Muscle layer of duodenum (tissue), 2 donors: Measurements from ENCODE around the gene ALS2.

Experiments used
- H3K27ac ChIP-seq: one replicate; pipeline ENCODE4 v1.7.0; 2013; ENCODE audit warnings: mild to moderate bottlenecking, low read length
- H3K27me3 ChIP-seq: one replicate; pipeline ENCODE4 v1.7.0; 2013; ENCODE audit warnings: low read depth, mild to moderate bottlenecking, control low read depth, low read length
- H3K36me3 ChIP-seq, 2 donors: one replicate each; pipeline ENCODE4 v1.7.0; 2013; ENCODE audit warnings: low read length in 2 of 2, control low read depth in 1 of 2, mild to moderate bottlenecking in 1 of 2; ENCODE audit not compliant: insufficient read depth in 2 of 2, control insufficient read depth in 1 of 2
- H3K4me1 ChIP-seq, 2 donors: one replicate each; pipeline ENCODE4 v1.7.0; 2013; ENCODE audit warnings: low read length in 2 of 2, mild to moderate bottlenecking in 2 of 2, control low read depth in 1 of 2, moderate library complexity in 1 of 2; ENCODE audit not compliant: insufficient read depth in 2 of 2, control insufficient read depth in 1 of 2
- H3K4me3 ChIP-seq, 2 donors: one replicate each; pipeline ENCODE4 v1.7.0; 2013; ENCODE audit warnings: low read length in 2 of 2, low read depth in 1 of 2, mild to moderate bottlenecking in 1 of 2
- H3K9me3 ChIP-seq, 2 donors: one replicate each; pipeline ENCODE4 v1.7.0; 2013; ENCODE audit warnings: low read length in 2 of 2, control low read depth in 1 of 2, mild to moderate bottlenecking in 1 of 2; ENCODE audit not compliant: control insufficient read depth in 1 of 2
- donor health status: healthy.

Gene ALS2

DNA sequence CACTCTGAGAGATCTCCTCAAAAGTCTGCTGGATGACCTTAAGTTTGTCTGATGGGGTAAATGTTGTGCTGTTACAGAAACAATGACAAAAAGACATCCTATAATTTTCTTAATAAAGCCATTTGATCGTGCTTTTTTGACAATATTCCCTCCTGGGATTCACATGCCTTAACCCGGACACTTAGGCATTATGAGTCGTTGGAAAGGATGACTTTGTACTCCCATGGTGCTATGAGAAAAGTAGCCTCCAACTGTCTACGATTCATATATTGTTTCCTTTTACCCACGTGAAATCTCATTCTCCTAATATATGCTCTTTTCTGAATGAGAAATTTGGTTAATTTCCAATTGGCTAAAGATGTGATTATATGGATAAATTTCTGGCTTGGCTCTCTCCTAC, 76.2 kb downstream of the ALS2 start:
- Histone ChIP-seq H3K27me3 (no peaks in the 10 kb centered on the region), H3K9me3 (no peaks in the 10 kb centered on the region), H3K4me1 (no peaks in the 10 kb centered on the region), H3K27ac (no peak overlapping the region), H3K4me3 (no peak overlapping the region), H3K36me3 (peaks cover 36 to 50% of the 10 kb centered on the region in 2 donors)

DNA sequence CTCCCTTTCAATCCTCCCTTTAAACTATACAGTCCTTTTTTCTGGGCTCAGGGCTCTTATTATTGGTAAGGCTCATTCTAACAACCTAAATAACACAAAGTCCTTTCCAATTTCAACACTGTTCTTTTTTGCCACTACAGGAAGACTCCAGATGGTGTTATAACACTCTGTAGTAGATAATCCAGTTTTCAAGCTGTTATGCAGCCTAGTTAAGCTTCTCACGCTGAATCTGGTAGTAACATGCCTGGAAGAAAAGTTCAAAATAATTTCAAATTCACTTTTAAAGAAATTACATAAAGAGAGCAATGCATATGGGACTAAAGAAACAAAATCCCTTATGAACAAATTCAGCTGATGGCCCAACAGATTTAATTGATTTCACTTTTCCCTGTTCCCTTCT, 79.1 kb downstream of the ALS2 start:
- H3K27ac ChIP-seq, result no peak overlapping the region
- peaks cover 0 to 4% of the 10 kb centered on the region in 2 donors for H3K4me1 ChIP-seq
- no peaks in the 10 kb centered on the region for H3K9me3 ChIP-seq
- H3K36me3 ChIP-seq, result peaks cover 27 to 34% of the 10 kb centered on the region in 2 donors
- no peak overlapping the region for H3K4me3 ChIP-seq
- no peaks in the 10 kb centered on the region for H3K27me3 ChIP-seq

DNA sequence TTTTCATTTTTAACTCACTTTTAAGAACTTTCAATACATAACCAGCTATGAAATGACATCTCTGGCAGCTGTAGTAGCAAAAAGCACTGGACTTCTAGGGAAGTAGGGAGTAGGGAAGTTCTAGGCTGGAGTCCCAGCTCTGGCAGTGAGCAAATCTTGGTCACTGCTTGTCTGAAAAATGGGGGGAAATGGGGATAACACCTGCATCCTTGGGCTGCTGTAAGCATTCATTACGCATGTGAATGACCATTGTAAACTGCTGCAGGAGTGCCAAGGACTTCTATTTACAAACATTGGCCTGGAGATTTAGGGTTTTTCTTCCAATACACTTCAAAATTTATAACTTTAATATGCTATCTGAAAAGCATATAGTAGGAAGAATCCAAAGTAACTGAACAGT, 81.3 kb downstream of the ALS2 start:
- Histone ChIP-seq H3K4me3 (no peak overlapping the region), H3K4me1 (peaks cover 0 to 4% of the 10 kb centered on the region in 2 donors), H3K36me3 (peaks cover 19% of the 10 kb centered on the region in 2 donors), H3K9me3 (no peaks in the 10 kb centered on the region), H3K27me3 (no peaks in the 10 kb centered on the region), H3K27ac (no peak overlapping the region)

DNA sequence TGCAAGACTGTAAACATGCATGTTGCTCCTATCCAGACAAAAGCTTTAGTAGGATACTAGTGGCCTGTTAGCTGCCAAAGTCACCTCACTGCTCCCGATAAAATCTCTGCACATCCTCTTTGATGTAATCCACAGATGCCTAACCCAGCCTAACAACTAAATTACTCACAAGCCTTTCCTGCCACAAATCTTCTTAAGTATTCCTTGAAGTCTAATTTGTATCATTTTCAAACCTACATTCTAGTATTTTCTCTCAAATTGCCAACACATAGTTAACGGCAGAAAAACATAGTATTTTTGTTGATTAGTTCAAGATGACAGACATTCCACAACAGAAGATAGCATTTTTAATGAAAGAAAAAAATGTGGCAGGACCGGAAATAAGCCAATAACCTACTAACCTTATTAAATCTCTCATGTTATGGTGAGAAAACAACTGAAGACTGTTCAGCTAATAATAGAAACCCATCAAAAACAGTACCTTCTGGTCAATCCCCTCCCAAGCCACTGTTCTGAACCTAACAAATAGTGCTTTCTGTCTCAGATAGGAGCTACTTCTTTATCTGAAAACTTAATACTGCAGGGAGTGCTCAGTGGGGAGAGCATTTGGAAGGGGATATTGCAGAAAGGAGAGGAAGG, 82.0 kb downstream of the ALS2 start, which contains the start of gene MPP4:
MPP4 (minus strand) TSS at position 57 of the 639 bp plus-strand sequence. CDS start 4,690 bp downstream, outside the sequence.
- H3K4me1 ChIP-seq, result peaks cover 0 to 4% of the 10 kb centered on the region in 2 donors
- H3K27me3 ChIP-seq, result no peaks in the 10 kb centered on the region
- H3K36me3 ChIP-seq, result peaks cover 12 to 13% of the 10 kb centered on the region in 2 donors
- H3K4me3 ChIP-seq, result no peak within 1 kb of the TSS
- no peaks in the 10 kb centered on the region for H3K9me3 ChIP-seq
- H3K27ac ChIP-seq, result no peak within 1 kb of the TSS

DNA sequence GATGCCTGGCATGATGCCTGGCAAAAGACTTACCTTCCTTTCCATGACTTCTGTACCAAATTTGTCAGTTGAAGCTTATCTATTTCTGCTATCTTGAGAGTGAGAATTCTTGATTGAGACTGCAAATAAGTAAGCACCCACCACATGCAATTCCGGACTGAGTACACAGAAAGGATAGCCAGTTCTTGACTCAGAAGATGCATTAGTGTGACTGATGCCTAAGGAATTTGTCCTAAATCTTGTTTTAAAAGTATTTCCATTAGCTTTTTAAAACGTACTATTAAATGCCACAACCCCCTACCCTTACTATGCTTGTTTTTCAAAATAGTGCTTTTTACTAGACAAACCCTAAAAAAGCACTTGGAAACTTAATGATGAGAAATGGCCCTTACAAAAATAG, 82.8 kb downstream of the ALS2 start:
- Histone ChIP-seq H3K27ac (no peak overlapping the region), H3K4me1 (peaks cover 0 to 4% of the 10 kb centered on the region in 2 donors)

DNA sequence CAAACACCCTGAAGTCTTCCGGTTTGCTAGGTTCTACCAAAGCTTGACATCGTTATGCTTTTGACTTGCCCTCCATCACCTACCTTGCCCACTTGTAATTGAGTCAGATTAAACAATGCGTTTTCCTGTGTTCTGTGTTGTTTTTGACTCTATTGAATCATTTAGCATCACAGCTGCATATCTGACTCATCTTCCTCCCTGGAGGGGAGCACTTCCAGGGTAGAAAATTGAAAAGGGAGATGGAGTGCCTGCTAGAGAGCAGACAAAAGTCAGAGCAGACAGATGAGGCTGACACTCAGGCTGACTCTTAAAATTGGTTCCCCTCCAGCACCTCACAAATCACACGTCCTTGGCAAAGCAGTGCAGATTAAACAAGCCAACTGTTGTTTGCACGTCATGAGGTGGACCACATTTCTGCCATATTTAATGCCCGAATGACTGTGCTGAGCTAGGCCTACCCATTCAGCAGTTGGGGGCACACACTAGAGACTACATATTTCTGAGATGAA, 84.5 kb downstream of the ALS2 start:
- Histone ChIP-seq H3K27me3 (no peaks in the 10 kb centered on the region), H3K27ac (no peak overlapping the region), H3K36me3 (peaks cover 8 to 9% of the 10 kb centered on the region in 2 donors), H3K9me3 (no peaks in the 10 kb centered on the region), H3K4me3 (no peak overlapping the region), H3K4me1 (peaks cover 0 to 4% of the 10 kb centered on the region in 2 donors)

More for the DNA sequence above, 82.8 kb downstream of the ALS2 start:
- Histone ChIP-seq H3K4me3 (no peak overlapping the region), H3K9me3 (no peaks in the 10 kb centered on the region), H3K27me3 (no peaks in the 10 kb centered on the region), H3K36me3 (peaks cover 12 to 13% of the 10 kb centered on the region in 2 donors)

DNA sequence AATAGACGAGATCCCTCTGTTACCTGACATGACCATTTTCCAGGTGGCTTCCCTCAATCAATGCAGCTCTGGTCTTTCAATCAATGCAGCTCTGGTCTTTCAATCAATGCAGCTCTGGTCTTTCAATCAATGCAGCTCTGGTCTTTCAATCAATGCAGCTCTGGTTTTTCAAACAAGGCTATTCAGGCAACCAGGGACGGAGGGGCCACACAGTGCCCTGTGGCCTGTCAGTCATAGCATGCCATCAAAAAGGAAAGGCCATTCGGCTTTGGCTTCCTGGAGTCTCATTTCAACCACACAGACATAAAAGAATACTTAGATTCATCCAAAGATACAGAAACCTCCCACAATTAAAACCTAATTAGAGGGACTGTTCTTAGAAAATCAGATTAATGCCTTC, 95.6 kb downstream of the ALS2 start:
- Histone ChIP-seq H3K36me3 (no peaks in the 10 kb centered on the region), H3K27me3 (no peaks in the 10 kb centered on the region), H3K4me3 (no peak overlapping the region), H3K9me3 (no peaks in the 10 kb centered on the region), H3K4me1 (no peaks in the 10 kb centered on the region), H3K27ac (no peak overlapping the region)

- Histone ChIP-seq H3K9me3 (no peaks in the 10 kb centered on the region), H3K4me1 (no peaks in the 10 kb centered on the region), H3K27me3 (no peaks in the 10 kb centered on the region), H3K27ac (no peak overlapping the region), H3K4me3 (no peak overlapping the region), H3K36me3 (no peaks in the 10 kb centered on the region)
Observed at GRCh38 chr2:201680743-201681142, 100.0 kb downstream of the ALS2 start.

DNA sequence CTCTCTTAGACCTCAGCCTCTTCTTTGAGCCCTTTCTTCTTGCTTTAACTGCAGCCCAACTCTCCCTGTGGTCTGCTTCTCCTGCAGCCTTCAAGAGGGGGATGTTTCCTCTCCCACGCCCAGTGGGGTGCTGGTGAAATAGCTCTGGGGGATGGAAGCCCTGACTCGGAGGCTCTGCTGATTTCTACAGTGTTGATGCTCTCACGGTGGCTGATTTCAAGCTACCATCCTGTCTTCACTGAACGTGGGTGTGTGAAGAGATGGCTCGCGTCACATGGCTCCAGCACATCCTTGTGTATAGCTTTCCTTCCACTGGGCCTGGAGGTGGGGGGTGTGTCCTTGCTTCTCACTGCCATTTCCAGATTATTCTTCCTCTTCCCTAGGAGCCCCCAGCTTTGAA, 102.3 kb downstream of the ALS2 start:
- no peak overlapping the region for H3K27ac ChIP-seq
- no peaks in the 10 kb centered on the region for H3K36me3 ChIP-seq
- H3K4me1 ChIP-seq, result no peaks in the 10 kb centered on the region
- H3K4me3 ChIP-seq, result no peak overlapping the region
- H3K27me3 ChIP-seq, result no peaks in the 10 kb centered on the region
- no peaks in the 10 kb centered on the region for H3K9me3 ChIP-seq

GRCh38 chr2:201675454-201675853, 105.3 kb downstream of the ALS2 start:
- Histone ChIP-seq H3K27ac (no peak overlapping the region), H3K4me1 (no peaks in the 10 kb centered on the region), H3K27me3 (no peaks in the 10 kb centered on the region)

DNA sequence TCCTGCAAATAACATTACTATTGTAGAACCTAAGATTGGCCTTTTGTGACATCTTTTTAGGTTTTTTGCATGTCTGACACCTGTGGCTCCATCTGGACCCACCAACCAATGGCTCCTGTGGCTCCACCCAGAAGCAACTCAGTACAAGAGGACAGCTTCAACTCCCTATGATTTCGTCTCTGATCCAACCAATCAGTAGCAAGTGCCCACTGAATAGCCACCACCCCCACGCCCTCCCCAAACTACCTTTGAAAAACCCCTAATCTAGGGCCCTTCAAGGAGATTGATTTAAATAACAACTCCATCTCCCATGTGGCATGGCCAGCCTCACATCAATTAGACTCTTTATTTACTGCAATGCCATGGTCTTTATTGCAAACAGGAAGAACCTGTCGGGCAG, 105.9 kb downstream of the ALS2 start:
- Histone ChIP-seq H3K27me3 (no peaks in the 10 kb centered on the region), H3K4me1 (no peaks in the 10 kb centered on the region), H3K36me3 (no peaks in the 10 kb centered on the region), H3K4me3 (no peak overlapping the region), H3K9me3 (no peaks in the 10 kb centered on the region), H3K27ac (no peak overlapping the region)

More at GRCh38 chr2:201675454-201675853, 105.3 kb downstream of the ALS2 start:
- H3K9me3 ChIP-seq, result no peaks in the 10 kb centered on the region
- H3K4me3 ChIP-seq, result no peak overlapping the region
- no peaks in the 10 kb centered on the region for H3K36me3 ChIP-seq

- H3K27ac ChIP-seq, result no peak overlapping the region
- no peaks in the 10 kb centered on the region for H3K9me3 ChIP-seq
- H3K4me1 ChIP-seq, result no peaks in the 10 kb centered on the region
- no peak overlapping the region for H3K4me3 ChIP-seq
- no peaks in the 10 kb centered on the region for H3K27me3 ChIP-seq
- H3K36me3 ChIP-seq, result no peaks in the 10 kb centered on the region
Observed at GRCh38 chr2:201674298-201674697, 106.4 kb downstream of the ALS2 start.
